B cell (primary cell): ENCODE results near the gene ARHGEF3. TPM values are rescaled to one million over a fixed set of nuclear protein-coding genes. Genes with fewer than 3 reads are reported as not detected.

Experiments
- ATAC-seq: fragments of 200-7000 bp; cut with Tn5 transposase; one replicate; pipeline ENCODE4 v1.10.0; 2021; ENCODE audit warnings: low read depth, mild to moderate bottlenecking, moderate number of reproducible peaks, moderate library complexity
- CTCF ChIA-PET: fragments of 350-600 bp; sonication (Branson Sonifier 250); formaldehyde crosslinking; loops from one replicate; lab custom pipeline; 2021; ENCODE audit warnings: antibody characterized with exemption, inconsistent platforms; lab: Charles Lee
- POLR2A ChIA-PET: fragments of 350-600 bp; sonication (Branson Sonifier 250); formaldehyde crosslinking; loops from one replicate; lab custom pipeline; 2021; ENCODE audit warnings: antibody characterized with exemption; lab: Charles Lee
- DNase-seq: peaks from one replicate; pipeline ENCODE4 v3.0.0; 2013
- H2AFZ ChIP-seq: 2 replicates; pipeline ENCODE4 v1.6.1; 2012; ENCODE audit warnings: mild to moderate bottlenecking, low read depth, low read length; ENCODE audit not compliant: insufficient read depth, poor library complexity, severe bottlenecking
- H3K27ac ChIP-seq, 2 donors: 1 replicate in 1 of 2; 2 replicates in 1 of 2; pipeline ENCODE4 v1.5.1; 2012 to 2013; ENCODE audit warnings: low read length in 2 of 2, mild to moderate bottlenecking in 2 of 2, moderate library complexity in 1 of 2
- H3K27me3 ChIP-seq, 4 experiments: fragments of 200-600 bp in 1 of 4; sonication (generic) in 1 of 4; replicated peaks in 1 of 4; 1 replicate in 2 of 4; 2 replicates in 2 of 4; pipeline versions ENCODE4 v1.6.1 to v1.7.0; 2013 to 2016; ENCODE audit warnings: low read length in 3 of 4, mild to moderate bottlenecking in 2 of 4, mixed read lengths in 1 of 4, moderate library complexity in 1 of 4; ENCODE audit not compliant: insufficient read depth in 4 of 4, control insufficient read depth in 3 of 4; ENCODE audit errors: control extremely low read depth in 1 of 4
- H3K36me3 ChIP-seq, 2 experiments: replicated peaks in 1 of 2; 1 replicate in 1 of 2; 2 replicates in 1 of 2; pipeline versions ENCODE4 v1.6.1 to v1.7.1; 2013; ENCODE audit warnings: low read length in 1 of 2; ENCODE audit not compliant: insufficient read depth in 2 of 2, control insufficient read depth in 1 of 2; ENCODE audit errors: control extremely low read depth in 1 of 2, extremely low read depth in 1 of 2
- H3K4me1 ChIP-seq, 2 donors: fragments of 200-600 bp in 1 of 2; sonication (generic) in 1 of 2; 1 replicate in 1 of 2; 2 replicates in 1 of 2; pipeline versions ENCODE4 v1.5.1 to v1.6.1; 2013 to 2017; ENCODE audit warnings: low read length in 2 of 2; ENCODE audit not compliant: control insufficient read depth in 2 of 2, insufficient read depth in 2 of 2
- H3K4me2 ChIP-seq: replicated peaks from 2 replicates; pipeline ENCODE3; 2012; ENCODE audit warnings: mild to moderate bottlenecking, low read depth, low read length; ENCODE audit not compliant: poor library complexity, severe bottlenecking
- H3K4me3 ChIP-seq, 5 experiments: fragments of 200-600 bp in 1 of 5; sonication (generic) in 1 of 5; 1 replicate in 3 of 5; 2 replicates in 2 of 5; pipeline versions ENCODE4 v1.5.1 to v1.7.0; 2011 to 2016; ENCODE audit warnings: low read length in 4 of 5, mild to moderate bottlenecking in 4 of 5, low read depth in 2 of 5, control low read depth in 1 of 5, moderate library complexity in 1 of 5; ENCODE audit not compliant: insufficient read depth in 1 of 5; ENCODE audit errors: control extremely low read depth in 1 of 5, extremely low read depth in 1 of 5
- H3K79me2 ChIP-seq: fragments of 200-600 bp; sonication (generic); one replicate; pipeline ENCODE4 v1.6.0; 2016; ENCODE audit warnings: low read length; ENCODE audit not compliant: control insufficient read depth, insufficient read depth
- H3K9ac ChIP-seq: fragments of 200-600 bp; sonication (generic); 2 replicates; pipeline ENCODE4 v1.6.1; 2017; ENCODE audit warnings: mild to moderate bottlenecking, low read length, moderate library complexity
- H3K9me3 ChIP-seq, 3 donors: one replicate each; pipeline versions ENCODE4 v1.6.1 to v1.7.1; 2013; ENCODE audit warnings: low read length in 2 of 3; ENCODE audit not compliant: control insufficient read depth in 2 of 3, insufficient read depth in 1 of 3; ENCODE audit errors: control extremely low read depth in 1 of 3
- H4K20me1 ChIP-seq: 2 replicates; pipeline ENCODE4 v1.6.0; 2012; ENCODE audit warnings: mild to moderate bottlenecking, low read length; ENCODE audit not compliant: insufficient read depth, control insufficient read depth, poor library complexity, severe bottlenecking
- H3K27ac Mint-ChIP-seq: one replicate; pipeline ENCODE4 v1.8.0; 2021; ENCODE audit warnings: mixed read lengths
- H3K27me3 Mint-ChIP-seq: one replicate; pipeline ENCODE4 v1.8.0; 2021; ENCODE audit warnings: mixed read lengths
- H3K4me1 Mint-ChIP-seq: one replicate; pipeline ENCODE4 v1.8.0; 2021; ENCODE audit warnings: mixed read lengths
- H3K4me3 Mint-ChIP-seq: one replicate; pipeline ENCODE4 v1.8.0; 2021; ENCODE audit warnings: mixed read lengths
- H3K9me3 Mint-ChIP-seq: one replicate; pipeline ENCODE4 v1.8.0; 2022; ENCODE audit warnings: mixed read lengths; ENCODE audit not compliant: insufficient read depth
- EZH2 ChIP-seq: IDR thresholded peaks from 2 replicates; pipeline ENCODE4 v1.6.1; 2012; ENCODE audit warnings: borderline replicate concordance, low read depth, mild to moderate bottlenecking, moderate library complexity, low read length; ENCODE audit not compliant: insufficient read depth, poor library complexity, severe bottlenecking
- WGBS: methylation state at CpG from one replicate; pipeline ENCODE4 v1.1.5; 2013; ENCODE audit warnings: missing lambda C conversion rate; ENCODE audit not compliant: insufficient coverage; 5-methylcytosine and 5-hydroxymethylcytosine counted together
- intact Hi-C: fragments of 100-400 bp; cut with micrococcal nuclease; formaldehyde crosslinking; loops from one replicate; pipeline ENCODE4 v1.10.0; 2022
- polyA plus RNA-seq: library from polyadenylated mRNA; depleted of rRNA; stranded (reverse); fragments of >200 nt; gene quantifications from 2 replicates; pipeline ENCODE4 v1.2.3, GENCODE V29; 2012
- total RNA-seq, 2 donors: library from RNA; stranded (reverse); fragments of 120-200 nt in 1 of 2; gene quantifications; 1 replicate in 1 of 2; 2 replicates in 1 of 2; pipeline versions ENCODE4 v1.2.3 to v1.2.4, GENCODE V29; 2013 to 2022
- TF ChIP-seq, protein P1 (sequence below): fragments of 200-600 bp; IDR thresholded peaks from one replicate; pipeline ENCODE4 v1.8.0; 2022; ENCODE audit warnings: antibody characterized with exemption, mild to moderate bottlenecking

ARHGEF3 gene
- total and polyA plus RNA-seq, 2 donors (not counting 1 experiment from before 2014, with no cell fraction given), result 30.8 to 33.5 TPM

- peak overlapping the region in 1 of 2 donors; percentile 40 for H3K27ac ChIP-seq
- WGBS, result no CpG with 5 or more reads among the region's 5 CpGs
- no peaks in the 10 kb centered on the region for H3K27me3 ChIP-seq
- POLR2A ChIA-PET, result interaction anchor here (0.9 kb wide), 2 partner anchors 49 to 68 kb away, joined by 3 read pairs; partner anchors contain the start of gene TASOR
- no peak overlapping the region for H2AFZ ChIP-seq
- peaks cover 48% of the 10 kb centered on the region for H3K4me1 Mint-ChIP-seq
- CTCF ChIA-PET, result interaction anchor here (0.6 to 7.6 kb wide), 5 partner anchors 15 to 238 kb away, joined by 3 to 176 read pairs (median 4); partner anchors contain the start of gene ARHGEF3
- no peaks in the 10 kb centered on the region for H3K9me3 ChIP-seq
- no peaks in the 10 kb centered on the region for H4K20me1 ChIP-seq
- no peaks in the 10 kb centered on the region for H3K9me3 Mint-ChIP-seq
- no peak for TF ChIP-seq EZH2
- TF ChIP-seq, protein P1, sequence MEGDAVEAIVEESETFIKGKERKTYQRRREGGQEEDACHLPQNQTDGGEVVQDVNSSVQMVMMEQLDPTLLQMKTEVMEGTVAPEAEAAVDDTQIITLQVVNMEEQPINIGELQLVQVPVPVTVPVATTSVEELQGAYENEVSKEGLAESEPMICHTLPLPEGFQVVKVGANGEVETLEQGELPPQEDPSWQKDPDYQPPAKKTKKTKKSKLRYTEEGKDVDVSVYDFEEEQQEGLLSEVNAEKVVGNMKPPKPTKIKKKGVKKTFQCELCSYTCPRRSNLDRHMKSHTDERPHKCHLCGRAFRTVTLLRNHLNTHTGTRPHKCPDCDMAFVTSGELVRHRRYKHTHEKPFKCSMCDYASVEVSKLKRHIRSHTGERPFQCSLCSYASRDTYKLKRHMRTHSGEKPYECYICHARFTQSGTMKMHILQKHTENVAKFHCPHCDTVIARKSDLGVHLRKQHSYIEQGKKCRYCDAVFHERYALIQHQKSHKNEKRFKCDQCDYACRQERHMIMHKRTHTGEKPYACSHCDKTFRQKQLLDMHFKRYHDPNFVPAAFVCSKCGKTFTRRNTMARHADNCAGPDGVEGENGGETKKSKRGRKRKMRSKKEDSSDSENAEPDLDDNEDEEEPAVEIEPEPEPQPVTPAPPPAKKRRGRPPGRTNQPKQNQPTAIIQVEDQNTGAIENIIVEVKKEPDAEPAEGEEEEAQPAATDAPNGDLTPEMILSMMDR, result no peak
- DNase-seq, result no peak
- H3K27ac Mint-ChIP-seq, result peak overlapping the region; percentile 34
- ATAC-seq, result no peak
- H3K4me1 ChIP-seq, result peaks cover 33 to 38% of the 10 kb centered on the region in 2 donors
- H3K79me2 ChIP-seq, result peaks cover 3% of the 10 kb centered on the region
- H3K4me3 ChIP-seq, result no peak overlapping the region
- no peak overlapping the region for H3K4me3 Mint-ChIP-seq
- intact Hi-C loops, result loop anchor here (5.0 kb wide), 1 partner anchor 44 kb away; no protein-coding TSS in a partner anchor
- no peak overlapping the region for H3K4me2 ChIP-seq
- H3K36me3 ChIP-seq, result peaks cover 11 to 45% of the 10 kb centered on the region in 2 experiments
- H3K27me3 Mint-ChIP-seq, result no peaks in the 10 kb centered on the region
- no peak overlapping the region for H3K9ac ChIP-seq
Measured at GRCh38 chr3:56751056-56751707, 50.6 kb downstream of the ARHGEF3 start.

DNA sequence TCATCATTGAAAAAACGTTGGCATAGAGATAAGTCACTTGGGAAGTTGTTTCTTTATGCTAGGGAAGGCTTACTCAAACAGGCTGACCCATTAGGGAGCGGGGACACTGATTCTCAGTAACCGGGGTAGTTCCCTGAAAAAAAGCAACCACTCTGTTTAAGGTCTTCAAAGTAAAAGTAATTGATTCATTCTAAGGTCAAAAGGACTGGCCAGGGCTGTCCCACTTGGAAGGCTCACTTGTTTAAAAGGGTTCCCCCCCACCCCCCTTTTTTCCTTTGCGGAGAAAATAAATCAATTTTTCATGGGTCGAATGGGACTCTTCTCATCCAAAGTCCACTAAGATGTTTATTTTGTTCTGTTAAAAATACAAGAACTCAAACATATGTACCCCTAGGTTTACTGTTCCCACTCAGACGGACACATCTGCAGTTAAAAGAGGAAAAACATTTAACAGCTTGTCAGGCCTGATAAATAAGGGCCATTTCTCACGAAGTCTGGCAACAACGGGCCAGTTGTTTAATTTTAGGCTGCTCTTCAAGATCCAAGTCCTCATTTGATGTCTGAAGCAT, 53.0 kb downstream of the ARHGEF3 start:
- TF ChIP-seq, protein P1, result no peak
- no peak for TF ChIP-seq EZH2
- no peak overlapping the region for H3K27ac ChIP-seq
- 49% methylated on average over 3 of the region's 8 CpGs for WGBS
- no peaks in the 10 kb centered on the region for H3K27me3 ChIP-seq
- no peak for ATAC-seq
- H3K9ac ChIP-seq, result no peak overlapping the region
- ChIA-PET CTCF (interaction anchor here (0.6 to 7.1 kb wide), 5 partner anchors 10 to 1285 kb away, joined by 3 to 58 read pairs (median 3); partner anchors contain the start of gene ARHGEF3), POLR2A (no interaction called here)
- intact Hi-C loops, result no loop called here
- H3K4me3 Mint-ChIP-seq, result no peak overlapping the region
- H4K20me1 ChIP-seq, result no peaks in the 10 kb centered on the region
- H3K9me3 ChIP-seq, result no peaks in the 10 kb centered on the region
- DNase-seq, result no peak
- no peak overlapping the region for H3K4me2 ChIP-seq
- H3K4me1 ChIP-seq, result peaks cover 15 to 16% of the 10 kb centered on the region in 2 donors
- no peaks in the 10 kb centered on the region for H3K79me2 ChIP-seq
- H3K36me3 ChIP-seq, result peaks cover 11 to 67% of the 10 kb centered on the region in 2 experiments
- no peak overlapping the region for H3K27ac Mint-ChIP-seq
- H3K9me3 Mint-ChIP-seq, result no peaks in the 10 kb centered on the region
- H3K27me3 Mint-ChIP-seq, result no peaks in the 10 kb centered on the region
- H2AFZ ChIP-seq, result no peak overlapping the region
- H3K4me1 Mint-ChIP-seq, result peaks cover 26% of the 10 kb centered on the region
- no peak overlapping the region for H3K4me3 ChIP-seq
